Femur (tissue), 1 donor: ENCODE data around the gene MAD1L1.
"Not testable (repeated sequence)": the region's sequence is repeated elsewhere in the genome, so short reads cannot be mapped to it uniquely, and the experiment has no call there.

Experiments used
- DNase-seq: peaks from one replicate; pipeline ENCODE4 v3.0.0-alpha.2; 2017

MAD1L1 gene

GRCh38 chr7:2038931-2039728 lies 193.6 kb downstream of the MAD1L1 start:
- DNase-seq = no peak

DNA sequence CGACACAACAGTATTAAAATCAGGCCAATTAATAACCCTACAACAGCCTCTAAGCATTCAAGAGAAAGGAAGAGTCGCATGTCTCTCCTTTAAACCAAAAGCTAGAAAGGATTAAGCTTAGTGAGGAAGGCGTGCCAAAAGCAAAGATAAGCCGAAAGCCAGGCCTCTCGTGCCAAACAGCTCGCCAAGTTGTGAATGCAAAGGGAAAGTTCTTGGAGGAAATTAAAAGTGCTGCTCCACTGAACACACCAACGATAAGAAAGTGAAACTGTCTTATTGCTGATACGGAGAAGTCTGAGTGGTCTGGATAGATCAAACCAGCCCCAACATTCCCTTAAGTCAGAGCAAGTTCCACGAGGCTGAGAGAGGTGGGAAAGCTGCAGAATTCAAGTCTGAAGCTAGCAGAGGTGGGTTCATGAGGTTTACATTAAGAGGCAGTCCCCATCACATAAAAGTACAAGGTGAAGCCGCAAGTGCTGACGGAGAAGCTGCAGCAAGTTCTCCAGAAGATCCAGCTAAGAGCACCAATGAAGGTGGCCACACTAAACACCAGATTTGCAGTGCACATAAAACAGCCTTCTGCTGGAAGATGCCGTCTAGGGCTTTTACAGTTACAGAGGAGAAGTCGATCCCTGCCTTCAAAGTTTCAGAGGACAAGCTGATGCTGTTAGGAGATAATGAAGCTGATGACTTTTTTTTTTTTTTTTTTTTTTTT lies 194.8 kb downstream of the MAD1L1 start:
- no peak for DNase-seq

DNA sequence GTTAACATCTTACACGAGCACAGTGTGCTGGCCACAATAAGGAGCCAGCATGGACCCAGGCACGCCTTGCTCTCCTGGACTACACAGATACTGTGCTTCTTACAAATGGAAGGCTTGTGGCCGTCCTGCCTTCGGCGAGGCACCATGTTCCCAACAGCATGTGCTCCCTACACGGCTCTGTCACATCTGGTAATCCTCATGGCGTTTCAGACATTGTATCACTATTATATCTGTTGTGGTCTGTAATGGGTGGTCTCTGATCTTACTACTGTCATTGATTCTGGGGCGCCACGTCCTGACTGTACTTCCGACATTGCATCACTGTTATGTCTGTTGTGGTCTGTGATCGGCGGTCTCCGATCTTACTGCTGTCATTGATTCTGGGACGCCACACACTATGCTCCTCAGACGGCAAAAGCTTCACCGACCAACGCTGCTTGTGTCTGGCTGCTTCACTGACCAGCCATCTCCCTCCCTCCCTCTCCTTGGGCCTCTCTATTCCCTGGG lies 195.4 kb downstream of the MAD1L1 start:
- no peak for DNase-seq

- no peak for DNase-seq
These were observed 196.0 kb downstream of the MAD1L1 start for GRCh38 chr7:2036786-2037185.

GRCh38 chr7:2036201-2036600 lies 196.5 kb downstream of the MAD1L1 start:
- not testable (repeated sequence) for DNase-seq

GRCh38 chr7:2034291-2035201 lies 198.2 kb downstream of the MAD1L1 start:
- DNase-seq = peak; percentile 15

GRCh38 chr7:2033586-2034135 lies 199.1 kb downstream of the MAD1L1 start:
- DNase-seq = peak; percentile 14

DNA sequence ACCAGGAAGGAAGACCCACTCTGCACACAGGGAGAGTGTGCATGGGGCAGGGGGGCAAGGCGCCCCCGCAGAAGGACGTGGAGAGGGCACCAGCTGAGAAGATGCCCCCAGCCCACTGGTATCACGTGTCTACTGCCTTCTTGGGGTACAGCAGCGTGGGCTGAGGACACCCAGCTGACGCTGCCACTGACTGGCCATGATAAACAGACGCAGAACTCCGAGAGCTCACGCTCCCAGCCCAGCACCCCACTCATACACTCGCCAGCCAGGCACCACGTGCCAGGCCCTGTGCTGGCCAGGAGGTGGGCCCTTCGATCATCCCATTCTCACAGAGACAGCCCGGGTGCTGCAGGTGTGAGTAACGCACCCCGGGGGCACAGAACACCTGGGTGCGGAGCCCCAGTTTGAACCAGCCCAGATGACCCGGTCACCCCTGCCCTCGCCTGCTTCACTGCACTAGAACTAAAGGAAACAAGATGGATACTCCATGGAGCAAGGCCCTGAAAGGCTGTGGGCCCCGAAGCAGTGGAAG lies 199.8 kb downstream of the MAD1L1 start:
- DNase-seq = peak; percentile 11

DNA sequence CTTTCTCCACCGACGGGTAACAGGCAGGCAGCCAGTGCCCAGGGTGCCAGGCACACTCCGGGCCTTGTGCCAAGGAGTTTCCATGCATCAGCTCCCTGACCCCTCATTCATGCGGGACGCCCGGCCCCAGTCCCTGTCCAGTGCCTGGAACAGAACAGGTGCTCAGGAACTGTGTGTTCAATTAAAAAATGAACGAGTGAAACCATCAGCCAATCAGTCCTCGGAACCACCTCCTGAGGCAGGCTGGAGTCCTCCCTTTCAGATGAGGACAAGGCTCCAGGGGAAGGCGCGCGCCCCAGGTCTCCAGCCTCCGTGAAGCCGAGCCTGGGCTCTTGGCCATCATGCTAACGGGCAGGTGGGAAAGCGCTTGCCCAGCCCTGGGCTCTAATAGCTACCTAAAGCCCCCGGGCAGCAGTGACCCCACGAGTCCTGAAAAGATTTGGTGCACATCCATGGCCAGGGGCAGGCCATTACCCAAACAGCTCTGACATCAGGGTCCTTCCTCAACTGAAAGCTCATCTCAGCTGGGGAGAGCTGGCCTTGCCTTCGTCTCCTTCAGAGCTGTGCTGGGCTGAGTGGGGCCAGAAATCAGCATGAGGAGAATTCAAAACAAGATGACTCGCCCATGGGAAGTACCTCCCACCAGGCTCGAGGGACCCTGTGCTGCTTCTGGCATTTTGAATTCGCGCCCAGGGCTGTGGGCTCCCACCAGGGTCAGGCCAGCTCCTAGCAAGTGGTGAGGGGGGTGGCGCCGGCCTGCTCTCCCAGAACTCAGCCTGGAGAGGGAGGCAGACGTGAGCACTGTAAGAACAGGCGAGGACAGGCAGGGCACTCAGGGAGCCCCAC lies 200.5 kb downstream of the MAD1L1 start:
- DNase-seq = peak; percentile 31

DNA sequence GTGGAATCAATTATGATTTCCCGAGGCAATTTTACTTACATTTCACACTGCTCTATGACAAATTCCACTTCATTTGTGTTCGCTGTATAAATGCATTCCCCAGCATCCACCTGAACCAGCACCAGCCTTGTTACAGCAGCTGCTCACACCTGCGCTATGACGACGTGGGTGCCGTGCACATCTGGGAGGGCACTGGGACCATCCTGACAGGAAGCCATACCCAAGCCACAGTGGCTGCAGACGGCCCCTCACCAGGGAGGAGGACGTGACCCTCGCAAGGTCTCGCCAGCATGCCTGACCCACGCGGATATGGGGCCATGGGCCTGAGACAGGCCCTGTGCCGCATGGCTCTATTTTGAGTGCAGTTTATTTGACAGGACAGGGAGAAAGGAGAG lies 201.3 kb downstream of the MAD1L1 start:
- DNase-seq = peak; percentile 10

DNA sequence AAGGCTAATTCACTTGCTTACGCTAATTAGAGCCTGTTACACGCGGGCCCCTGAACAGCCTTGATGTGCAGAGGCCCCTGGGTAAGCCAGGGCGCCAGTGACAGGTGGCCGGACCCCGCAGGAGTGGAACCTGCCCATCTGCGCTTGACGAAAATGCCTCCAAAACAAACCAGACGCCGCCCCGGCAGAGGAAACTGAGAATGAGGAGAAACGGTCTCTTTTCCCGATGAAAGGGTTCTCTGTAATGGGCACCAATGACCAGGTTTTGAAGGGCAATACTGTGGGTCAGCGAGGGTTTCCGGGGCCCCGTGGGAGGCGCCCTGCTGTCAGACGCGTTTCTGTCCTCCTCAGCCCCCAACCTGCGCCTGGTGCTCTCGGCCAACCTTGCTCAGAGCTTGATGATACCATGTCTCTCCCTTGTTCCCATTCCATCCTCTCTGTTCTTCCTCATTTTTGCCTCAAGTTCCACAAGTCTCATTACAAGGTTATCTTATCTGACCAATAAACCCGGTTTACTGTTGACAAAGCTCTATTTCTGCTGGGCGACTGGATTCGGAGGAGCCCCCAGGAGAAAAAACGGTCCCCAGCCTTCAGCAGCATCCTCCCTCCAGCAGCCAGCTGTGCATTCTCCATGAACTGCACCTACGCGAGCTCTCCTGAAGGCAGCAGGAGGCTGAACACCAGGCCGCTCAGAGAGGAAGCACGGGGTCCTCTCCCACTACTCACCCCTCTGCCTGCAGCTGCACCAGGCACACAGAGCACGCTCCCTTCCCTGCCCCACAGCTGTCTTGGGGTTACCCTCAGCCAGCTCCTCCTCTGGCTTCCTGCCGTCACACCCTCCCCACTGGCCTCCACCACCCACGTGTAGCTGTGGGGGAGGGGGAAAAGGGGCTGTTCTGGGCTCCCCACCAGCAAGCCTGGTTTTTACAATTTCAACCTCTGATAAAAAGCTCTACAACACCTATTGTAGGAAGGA lies 202.0 kb downstream of the MAD1L1 start:
- peak; percentile 31 for DNase-seq

DNA sequence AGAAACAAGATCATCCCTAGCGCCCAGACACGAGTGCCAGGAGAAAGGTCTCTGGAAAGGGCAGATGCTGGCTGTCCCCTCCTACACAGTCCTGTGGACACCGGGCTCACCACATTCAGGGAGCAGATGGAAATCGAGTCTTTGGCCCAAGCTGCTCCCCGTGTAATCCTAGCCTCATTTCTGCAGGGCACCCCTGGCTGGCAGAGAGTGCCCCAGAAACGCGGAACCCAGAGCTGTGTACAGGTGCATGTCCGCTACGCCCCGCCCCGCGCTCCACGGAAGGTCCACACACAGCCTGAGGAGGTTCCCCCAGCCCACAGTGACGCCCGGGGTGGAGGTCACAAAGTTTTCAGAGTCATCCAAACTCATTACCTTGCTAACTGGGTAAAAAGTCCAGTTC lies 202.8 kb downstream of the MAD1L1 start:
- peak; percentile 8 for DNase-seq

DNA sequence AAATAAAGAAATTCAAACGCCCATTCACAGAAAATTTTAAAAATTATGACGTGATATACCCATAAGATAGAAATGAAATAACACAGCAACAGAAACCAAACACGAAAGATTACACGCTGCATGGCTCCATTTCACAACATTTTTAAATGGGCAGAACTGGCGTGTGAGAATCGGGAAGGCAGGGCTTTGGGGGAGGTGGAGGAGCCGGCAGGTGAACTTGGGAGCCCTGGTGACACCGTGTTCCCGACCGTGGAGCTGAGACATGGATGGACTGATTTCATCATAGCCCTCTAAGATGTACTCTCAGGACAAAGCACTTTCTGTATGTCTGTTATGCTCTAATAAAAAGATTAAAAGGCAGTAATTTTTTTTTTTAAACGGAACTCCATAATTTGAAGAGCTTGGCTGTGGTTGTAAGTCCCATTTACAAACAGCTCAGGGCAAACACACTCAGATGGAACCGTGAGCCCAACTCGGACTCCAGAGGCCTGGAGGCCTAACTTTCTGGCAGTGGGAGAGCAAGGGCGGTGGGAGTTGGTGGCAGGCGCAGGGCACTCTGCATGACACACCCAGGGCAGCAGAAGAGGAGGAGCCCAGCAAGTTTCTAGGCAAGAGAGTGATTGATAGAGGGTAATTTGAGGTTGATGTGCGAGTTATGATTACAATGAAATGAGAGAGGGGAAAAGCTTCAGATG lies 203.4 kb downstream of the MAD1L1 start:
- peak; percentile 10 for DNase-seq

- DNase-seq = no peak
These were observed 204.0 kb downstream of the MAD1L1 start for GRCh38 chr7:2028733-2029132.

DNA sequence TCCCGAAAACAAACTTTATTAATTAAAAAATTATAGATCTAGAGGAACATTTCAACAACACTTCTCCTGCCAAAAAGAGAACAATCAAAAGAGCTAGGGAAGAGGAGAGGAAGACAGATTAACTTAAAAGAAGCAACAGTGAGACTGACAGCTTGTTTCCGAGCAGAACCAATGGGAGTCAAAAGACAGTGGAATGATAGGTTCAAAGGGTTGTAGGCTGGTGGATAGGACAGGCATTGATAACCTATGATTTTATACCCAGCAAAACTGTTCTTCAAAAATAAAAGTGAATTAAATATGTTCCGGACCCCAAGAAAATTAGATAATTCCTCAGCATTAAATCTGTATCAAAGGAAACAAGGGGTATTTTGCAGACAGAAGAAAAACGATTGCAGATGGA lies 207.6 kb downstream of the MAD1L1 start:
- DNase-seq = no peak

GRCh38 chr7:2024567-2024918 lies 208.2 kb downstream of the MAD1L1 start:
- no peak for DNase-seq

DNA sequence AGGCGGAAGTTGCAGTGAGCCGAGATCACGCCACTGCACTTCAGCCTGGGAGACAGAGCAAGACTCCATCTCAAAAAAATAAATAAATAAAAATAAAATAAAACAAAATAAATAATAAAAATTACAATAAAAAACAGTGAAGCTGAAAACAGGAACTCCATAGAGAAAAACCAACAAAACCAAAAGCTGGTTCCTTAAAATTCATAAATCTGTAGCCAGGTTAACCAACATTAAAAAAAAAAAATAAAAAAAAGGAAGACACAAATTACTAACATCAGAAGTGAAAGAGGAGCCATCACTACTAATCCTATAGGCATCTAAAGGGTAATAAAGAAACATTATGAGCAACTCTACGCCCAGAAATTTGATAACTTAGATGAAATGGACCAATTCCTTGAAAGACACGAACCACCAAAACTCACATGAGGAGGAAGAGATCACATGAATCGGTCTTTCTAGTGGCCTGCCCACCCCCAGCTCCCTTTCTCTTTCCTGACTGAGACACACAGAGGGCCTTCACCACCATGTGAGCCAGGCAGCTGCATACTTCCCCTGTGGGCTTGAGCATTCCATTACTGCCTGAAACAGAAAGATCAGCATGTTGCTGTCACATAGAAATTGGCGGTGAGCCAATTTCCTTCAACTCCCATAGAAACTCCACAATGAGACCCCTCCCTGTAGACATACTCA lies 208.7 kb downstream of the MAD1L1 start:
- DNase-seq = peak; percentile 31

DNA sequence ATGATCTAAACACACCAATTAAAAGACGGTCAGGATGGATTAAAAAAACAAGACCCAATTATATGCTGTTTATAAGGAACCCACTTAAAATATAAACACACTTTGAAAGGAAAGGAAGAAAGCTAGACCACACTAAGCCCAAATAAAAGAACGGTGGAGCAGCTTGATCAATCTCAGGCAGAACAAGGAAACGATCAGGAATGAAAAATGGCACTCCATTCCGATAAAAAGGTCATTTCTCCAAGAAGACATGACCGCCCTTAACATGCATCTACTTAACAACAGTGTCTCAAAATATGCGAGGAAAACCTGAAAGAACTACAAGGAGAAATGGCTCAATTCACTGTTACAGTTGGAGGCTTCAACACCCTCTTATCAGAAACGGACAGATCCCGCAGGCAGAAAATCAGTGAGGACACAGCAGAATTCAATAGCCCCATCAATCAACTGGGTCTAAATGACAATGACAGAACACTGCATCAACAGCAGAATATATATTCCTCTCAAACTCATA lies 210.0 kb downstream of the MAD1L1 start:
- no peak for DNase-seq

- no peak for DNase-seq
These were observed 210.7 kb downstream of the MAD1L1 start for GRCh38 chr7:2022021-2022409.
